HG03175 (cell line): ENCODE measurements around the gene HOXB9.

ENCODE experiments used
- ATAC-seq: cut with Tn5 transposase; IDR thresholded peaks from one replicate; pipeline ENCODE4 v1.9.1; 2021; ENCODE audit warnings: mild to moderate bottlenecking, moderate library complexity; ENCODE audit not compliant: unreplicated experiment

Gene HOXB9

DNA sequence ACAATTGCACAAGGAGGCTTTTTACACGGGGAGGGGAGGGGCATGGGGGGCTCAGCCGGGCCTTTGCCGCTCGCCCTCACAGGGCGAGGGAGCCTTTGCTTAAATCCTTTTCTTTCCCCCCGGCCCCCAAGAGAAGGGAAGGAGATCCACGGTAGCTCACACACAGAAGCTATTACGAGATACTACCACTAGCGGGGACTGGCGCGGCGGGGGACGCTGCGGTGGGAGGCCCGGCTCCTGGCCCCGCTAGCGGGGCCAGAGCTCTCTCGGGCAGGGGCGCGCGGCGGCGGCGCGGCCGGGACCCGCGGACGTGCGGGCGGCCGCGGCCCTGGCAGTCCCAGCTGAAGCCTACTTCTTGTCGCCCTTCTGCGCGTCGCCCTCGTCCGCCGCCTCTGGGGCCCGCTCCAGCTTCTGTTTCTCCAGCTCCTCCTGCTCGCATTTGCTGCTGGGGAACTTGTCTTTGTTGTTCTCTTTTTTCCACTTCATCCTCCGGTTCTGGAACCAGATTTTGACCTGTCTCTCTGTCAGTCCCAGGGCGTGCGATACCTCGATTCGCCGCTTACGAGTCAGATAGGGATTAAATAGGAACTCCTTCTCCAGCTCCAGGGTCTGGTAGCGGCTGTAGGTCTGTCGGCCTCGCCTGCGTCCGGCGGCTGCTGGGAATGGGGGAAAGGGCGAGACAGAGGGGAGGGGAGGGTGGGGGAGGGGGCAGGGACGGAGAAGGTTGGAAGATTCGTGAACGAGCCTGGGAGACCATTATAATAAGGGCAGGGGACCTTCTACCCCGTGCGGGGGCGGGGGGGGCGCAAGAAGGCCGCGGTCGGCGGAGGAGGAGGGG is 13.1 kb downstream of the HOXB9 start:
- ATAC-seq, result no peak

DNA sequence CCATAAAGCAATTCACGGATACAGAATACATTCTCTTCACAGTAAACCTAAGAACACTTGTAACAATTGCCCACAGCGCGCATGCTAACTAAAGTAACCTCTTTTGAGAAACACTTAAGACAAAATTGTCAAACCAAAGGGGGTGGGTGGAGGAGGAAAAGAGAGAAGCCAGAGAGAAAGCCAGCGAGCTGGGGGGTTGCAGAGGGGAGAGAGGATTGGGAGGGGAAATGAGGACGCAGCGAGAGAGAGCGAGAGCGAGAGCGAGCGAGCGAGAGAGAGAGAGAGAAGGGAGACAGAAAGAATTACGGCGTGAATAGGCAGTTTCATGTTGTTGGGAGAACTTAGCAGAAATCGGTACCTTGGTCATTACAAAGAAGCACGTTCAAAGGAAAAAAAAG is 13.7 kb downstream of the HOXB9 start:
- no peak for ATAC-seq

DNA sequence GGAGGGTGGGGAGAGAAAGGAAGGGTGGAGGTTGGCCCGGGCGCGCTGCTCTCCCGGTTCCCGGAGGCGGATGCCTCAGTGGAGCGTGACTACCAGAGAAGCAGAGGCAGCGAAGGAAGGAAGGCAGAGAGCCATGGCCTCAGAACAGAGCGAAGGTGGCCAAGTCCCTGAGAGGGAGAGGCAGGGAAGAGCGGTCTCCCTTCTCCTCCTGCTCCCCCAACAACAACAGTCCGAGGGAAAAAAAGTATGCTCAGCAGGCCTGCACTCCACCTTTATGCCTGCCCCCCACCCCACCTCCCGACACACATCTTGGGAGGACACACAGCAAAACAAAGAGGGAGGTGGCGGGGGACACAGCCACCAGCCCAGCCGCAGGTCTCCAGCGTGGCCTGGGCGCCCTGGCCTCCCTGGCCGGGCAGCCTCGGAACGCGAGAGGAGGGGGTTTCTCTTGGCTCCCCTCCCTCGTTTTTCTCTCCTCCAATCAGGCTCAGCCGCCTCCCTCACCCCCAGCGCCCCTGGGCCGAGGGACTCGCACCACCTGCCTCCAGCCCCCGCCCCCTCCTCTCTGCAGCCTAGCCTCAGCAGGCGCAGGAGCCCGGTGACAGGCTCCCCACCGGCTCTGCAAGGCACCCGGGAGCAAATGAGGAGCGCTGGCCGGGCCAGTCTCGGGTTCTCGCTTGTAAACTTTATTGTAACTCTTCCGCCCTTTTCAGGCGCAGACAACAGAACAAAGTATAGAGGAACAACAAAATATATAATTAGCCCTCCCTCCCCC is 14.3 kb downstream of the HOXB9 start:
- no peak for ATAC-seq

DNA sequence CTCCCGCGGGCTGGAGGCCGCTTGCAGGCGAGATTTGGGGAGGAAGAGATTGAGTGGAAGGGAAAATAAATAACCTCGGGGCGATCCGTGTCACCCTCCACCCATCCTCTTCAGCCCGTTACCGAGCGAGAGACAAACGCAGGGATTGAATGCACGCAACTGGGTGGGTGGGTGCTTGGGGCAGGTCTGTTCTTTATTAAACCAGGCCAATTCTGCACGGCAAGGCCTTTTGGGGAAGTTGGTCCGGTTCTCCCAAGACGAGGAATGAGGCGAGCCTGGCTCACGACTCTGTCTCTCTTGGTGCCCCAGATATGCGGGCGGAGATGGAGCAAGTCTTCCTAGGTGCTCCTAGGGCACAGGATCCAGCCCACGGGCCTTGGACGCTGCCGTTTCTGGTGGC is 14.9 kb downstream of the HOXB9 start:
- ATAC-seq, result no peak

DNA sequence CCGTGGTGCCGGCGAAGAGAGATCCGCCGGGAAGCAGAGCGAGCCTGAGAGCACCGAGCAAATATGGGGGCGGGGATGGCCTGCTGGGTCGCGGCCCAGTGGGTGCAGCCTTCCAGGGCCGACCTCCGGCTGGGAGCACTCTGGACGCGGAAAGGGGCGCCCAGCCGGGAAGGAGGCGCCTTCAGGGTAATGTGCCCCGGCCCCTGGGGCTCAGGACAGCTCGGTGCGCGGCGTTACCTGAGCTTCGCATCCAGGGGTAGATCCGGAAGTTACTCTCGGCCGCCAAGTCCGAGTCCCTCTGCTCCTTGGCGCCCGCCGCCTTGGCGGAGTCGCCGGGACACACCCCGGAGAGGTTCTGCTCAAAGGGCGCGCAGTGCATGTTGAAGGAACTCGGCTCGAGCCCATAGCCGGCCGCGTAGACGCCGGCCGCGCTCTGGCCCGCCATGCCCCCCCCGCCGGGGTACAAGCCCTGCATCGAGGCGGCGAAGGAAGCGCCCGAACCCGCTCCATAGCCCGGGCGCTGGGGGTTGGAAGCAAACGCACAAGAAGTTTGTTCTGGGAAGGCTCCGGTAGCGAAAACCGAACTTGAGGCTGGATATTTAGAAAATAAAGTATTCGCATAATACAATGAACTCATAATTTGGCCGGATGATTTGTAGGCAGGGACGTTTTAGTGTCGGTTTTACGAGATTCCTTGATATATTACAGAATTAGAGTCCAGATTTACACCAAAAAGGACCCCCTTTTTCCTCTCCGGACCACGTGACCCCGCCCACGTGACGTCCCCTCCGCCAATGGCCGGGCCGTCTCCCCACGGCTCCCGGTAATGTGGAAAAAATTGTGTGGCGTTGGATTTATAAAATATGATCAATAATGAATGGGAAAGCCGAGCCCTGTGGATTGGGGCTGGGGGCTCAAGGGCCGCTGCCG is 15.6 kb downstream of the HOXB9 start, which contains the start of gene HOXB7:
TSS of gene HOXB7 (minus strand) at position 736 of the 930 bp plus-strand sequence. CDS start at position 637, 99 bp downstream.
- ATAC-seq, result no peak

DNA sequence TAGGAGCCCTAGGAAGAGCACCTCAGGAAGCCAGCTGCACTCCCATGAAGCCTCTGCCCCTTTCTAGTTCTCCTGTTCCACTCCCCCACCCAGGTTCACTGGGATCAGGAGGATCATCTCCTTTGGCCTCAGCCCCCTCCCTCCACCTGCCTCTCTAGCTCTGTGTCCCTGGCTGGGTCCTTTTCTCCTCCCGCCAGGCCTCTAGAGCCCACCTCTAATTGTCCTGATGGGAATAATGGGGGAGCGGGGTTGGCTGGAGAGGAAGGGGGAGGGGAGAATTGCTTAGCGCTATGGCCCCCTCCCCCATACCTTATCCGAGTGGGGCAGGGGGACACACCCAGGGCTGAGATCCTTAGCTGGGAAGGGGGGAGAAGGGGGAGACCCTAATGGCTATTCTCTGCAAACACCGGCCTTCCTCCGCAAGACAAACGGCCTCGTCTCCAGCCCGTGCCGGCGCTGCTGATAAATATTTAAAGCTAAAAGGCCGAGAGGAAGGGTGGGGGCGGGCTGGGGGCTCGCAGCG is 16.3 kb downstream of the HOXB9 start:
- ATAC-seq, result no peak

DNA sequence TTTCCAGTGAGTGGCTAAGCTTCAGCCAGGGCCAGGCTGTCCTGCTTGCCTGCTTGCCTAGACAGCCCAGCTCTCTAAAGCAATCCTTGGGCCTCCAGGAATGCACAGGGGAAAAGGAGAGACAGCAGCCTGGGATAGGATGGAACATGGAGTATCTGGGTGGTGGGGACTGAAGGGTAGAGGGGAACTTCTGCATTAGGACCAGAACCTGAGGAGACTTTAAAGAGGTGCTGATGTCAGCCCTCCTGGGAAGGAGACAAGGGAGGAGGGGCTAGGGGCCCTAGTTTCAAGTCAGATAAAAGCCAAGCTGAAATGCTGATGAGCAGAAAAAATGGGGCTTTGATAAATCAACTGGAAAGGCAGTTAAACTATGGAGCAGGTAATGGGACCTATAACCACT is 17.1 kb downstream of the HOXB9 start:
- no peak for ATAC-seq

DNA sequence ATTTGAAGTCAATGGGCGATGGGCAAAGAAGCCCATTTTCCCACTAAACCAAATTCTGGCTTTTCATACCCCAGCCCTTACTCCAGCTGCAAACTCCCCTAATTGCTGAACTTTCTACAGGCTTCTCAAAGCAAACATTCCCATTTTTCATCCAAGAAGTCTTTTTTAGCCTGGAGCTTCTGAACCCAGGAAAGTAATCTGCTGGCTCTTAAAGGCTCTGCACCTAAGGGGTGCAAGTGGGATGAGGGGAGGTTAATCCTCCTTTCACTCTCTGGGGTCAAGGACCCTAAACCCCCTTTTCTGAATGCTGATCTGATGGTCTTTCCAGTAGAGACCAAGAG is 17.7 kb downstream of the HOXB9 start:
- ATAC-seq, result no peak

DNA sequence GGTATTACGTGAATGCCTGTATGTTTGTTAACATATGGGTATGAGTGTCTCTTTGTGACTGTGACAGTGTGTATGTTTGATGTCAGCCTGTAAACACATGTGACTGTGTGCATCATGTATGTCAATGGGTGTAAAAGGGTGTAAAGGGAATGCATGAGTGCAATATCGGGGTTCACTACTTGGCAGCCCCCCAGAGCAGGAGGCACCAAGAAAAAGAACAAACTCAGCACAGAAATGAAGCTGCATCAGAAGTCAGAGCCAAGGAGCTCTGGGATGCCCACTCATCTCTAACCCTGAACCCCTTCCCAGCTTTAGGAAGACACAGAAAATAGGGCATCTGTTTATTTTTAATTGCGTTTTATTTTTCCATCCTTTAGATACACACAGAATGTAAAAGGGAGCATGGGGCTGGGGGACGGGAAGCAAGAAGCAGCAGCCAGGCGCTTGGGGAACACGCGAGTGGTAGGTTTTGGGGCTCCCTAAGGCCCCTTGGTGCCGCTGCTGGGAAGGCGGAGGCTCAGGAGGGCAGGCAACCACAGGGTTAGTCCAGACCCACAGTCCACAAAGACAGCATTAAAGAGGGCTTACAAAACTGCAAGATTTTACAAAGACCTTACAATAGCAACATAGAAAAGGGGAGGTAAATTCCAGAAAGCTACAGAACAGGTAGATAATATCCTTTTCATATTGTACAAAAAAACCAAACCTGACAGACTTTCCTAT is 19.1 kb downstream of the HOXB9 start:
- no peak for ATAC-seq

DNA sequence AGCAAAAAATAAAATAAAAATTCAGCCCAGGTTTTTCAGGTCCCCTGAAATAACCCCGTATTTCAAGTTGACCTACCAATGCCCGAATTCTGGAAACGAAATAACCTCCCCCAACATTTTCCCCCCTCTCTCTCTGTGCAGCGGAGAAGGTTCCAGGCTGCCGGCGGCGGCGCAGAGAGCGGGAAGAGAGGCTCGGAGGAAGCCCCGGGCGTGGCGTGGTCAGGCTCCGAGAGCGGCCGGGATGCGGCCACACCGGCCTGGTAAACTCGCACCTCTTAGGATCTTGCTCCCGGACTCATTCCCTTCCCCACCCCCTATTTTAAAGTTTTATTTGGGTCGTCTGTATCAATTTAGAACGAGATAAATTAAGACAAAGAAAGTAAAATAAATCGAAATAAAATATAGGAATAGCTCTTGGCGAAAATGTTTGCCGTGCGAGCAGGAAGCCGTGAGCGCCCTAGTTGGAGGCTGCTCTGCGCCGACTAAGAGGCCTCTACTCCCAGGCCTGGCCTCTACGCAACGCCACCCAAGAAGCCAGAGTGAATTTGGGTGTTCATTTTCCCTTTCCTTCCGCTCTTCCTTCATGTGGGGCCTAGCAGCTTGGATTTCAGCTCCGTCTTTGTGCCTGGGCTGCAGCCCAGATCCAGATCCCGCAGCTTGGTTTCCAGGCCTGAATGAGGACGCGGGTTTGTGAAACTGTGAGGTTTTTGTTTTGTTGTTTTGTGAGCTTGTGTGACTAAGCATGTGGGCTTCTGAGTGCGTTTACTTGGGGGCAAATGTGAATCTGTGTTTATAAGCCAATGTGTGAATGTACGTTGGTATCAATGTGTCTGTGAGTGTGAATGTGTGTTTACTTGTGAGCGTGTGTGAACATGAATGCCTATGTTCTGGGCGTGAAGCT is 19.9 kb downstream of the HOXB9 start:
- ATAC-seq, result no peak

DNA sequence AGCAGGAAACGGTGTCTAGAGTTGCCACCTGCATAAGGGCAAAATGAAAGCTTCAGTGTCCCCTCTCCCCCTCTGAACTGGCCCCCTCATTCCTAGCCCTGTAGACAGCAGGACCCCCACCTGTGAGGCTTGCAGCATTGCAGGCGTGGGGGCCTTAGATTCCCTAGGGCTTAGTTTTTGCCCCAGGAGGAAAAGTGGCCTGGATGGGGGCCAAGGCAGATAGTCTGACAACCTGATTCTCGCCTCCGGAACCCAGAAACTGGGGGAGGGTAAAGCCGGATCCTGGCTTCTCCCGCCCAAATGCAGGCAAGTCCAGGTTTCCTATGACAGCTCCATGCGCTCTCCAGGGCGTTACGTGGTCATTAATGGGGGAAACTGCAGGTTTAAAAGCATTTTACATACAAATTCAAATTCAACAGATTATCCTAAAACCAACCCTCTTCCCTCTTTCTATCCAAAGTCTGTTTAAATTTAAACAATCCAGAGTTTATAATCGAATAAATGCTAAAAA is 20.7 kb downstream of the HOXB9 start:
- no peak for ATAC-seq

DNA sequence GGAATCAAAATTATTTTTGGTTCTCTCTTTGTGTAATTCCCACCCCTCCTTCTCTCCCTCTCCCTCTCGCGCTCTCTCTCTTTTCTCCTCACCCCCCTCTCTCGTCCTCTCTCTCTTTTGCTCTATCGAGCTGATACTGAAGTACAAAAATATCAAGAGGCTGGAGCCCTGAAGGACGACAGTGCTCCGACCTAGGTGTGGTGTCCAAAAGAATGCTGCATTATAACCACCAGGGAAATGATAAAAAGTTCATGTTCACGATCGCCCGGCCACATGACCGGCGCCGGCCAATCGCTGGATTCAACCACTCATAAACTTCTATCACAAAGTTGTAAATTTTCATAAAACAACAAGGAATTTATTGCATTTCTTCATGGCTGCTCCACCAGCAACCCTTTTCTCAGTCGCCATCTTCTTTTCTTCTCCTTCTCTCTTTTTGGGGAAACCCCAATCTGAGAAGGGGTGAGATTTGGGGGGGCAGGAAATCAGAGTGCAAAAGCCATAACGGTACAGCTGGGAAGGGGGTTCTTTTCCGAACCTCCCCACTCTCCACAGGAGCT is 21.3 kb downstream of the HOXB9 start, which contains the start of gene HOXB6:
TSS of gene HOXB6 (minus strand) at position 217 of the 560 bp plus-strand sequence. CDS start 6,836 bp downstream, outside the sequence.
- ATAC-seq, result no peak

DNA sequence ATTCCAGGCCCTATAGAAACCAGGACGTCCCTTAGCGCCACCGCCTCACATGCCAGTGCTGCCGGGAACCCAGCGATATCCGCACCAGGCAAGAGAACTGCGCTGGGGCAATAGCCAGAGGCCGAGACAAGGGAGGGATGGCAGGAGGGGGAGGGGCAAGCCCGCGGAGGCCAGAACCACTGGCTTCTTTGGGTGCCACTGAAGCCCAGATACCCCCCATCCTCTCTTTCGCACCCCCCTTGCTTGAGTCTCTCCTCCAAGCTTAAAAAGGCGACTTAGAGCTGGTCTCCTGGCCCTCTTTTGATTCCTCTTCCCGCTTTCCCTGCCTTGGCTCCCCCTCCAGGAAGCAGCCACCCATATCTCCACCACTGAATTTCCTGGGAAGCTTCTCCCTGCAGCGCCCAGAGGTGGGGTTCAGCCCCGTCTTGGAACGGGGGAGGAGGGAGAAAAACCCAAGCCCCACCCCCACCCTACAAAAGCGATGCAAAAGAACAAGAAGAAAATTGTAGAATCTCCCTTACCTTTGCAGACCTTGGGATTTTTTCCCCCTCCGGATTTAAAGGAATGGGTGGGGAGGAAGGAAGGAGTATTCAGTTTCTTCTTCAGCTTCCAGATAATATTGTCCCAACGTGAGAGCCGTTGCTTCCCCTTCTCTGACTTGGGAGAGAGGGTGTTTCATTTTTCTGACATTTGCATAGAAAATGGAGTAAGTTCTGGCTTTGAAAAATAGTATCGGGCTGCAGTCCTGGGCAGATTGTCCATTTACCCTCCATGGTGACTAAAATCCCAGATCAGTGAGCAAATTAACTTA is 22.0 kb downstream of the HOXB9 start:
- no peak for ATAC-seq

DNA sequence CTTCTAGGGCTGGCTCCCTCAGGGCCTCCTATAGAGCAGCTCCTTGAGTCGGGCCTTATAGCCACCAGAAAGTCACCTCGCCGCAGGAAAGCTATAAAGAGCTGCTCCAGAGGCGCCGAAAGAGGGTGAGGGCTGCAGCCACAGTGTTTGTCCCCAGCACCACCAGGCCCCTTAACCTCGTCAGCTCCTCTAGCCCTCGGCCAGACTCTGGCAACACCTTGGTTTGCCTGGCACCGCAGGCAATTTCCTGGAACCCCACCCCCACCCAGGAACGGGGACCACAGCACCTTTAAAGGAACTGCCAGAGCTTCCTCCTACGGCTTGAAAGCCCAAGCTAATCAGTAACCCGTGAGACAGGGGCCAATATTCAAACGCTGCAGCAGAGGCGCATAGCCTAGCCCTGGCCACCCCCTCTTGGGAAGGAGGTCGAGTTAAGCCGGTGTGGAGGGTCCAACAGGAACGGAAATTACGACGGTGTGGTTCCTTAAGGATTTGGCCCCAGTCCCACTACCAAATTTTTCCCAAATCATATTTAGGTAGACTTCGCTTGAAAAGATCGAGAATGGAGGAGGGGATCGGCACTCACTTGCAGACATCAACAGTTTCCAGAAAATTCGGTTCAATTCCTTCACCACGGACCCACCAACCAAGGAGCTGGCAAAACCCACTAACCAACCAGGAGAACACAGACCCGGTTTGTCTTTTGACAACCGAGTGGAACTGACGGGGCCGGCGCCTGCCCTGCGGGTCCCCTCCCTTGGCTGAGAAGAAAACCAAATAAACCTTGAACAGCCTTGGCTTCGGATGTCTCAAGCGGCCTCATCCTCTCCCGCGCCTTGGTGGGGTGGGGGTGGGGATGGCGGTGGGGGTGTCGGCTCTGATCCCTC is 24.4 kb downstream of the HOXB9 start:
- no peak for ATAC-seq

DNA sequence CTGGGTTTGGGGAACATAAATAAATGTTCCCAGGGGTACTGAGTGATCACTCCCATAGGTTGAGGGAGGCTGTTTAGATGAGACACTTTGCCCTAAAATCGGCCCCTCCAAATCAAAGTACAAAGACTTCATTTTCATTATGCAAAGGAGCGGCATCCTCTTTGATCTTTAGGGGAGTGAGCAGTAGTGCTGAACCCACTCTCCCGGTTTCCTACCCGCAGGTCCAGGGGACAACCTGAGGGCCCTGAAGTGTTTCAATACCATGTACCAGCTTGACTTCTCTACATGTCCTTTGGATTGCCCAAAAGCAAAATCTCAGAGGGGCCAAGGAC is 25.0 kb downstream of the HOXB9 start:
- no peak for ATAC-seq

DNA sequence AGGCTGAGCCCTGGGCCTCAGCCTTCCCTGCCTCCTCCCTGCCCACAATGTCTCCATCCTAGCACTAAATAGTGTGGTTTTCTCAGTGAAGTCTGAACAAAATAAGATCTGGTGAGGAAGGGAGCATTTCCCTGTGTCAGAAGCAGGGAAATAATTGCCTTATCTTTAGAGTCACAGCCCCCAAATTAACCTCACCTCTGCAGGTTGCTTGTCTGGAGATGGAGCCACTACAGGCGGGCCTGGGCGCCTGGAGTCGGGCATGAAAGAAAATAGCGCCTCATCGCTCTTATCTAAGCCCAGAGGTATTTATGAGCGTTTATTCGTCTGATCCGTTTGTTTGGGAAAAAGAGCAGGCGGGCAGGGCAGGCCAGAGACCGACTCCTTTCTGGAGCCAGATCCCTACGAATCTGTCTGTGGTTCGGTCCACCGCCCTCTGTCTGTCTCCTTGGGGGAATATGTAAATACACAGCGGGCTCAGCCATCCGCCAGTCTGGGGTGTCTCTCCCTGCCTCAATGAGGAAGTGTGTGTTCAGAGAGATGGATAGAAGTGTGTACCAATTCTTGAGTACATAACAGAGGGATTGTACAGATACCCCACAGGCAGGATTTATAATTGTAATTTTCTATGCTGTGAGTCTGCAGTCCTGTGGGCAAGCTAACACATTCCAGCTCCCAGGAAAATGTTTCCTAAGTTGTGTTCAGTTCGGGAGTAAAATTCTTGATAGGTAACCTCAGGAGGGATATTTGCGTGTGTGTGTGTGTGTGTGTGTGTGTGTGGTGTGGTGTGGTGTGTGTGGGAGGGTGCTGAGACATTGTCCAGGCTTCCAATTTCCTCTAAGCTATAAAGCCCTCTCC is 25.7 kb downstream of the HOXB9 start:
- ATAC-seq, result no peak
